Daoy (cell line): Measurements from ENCODE around the gene KRT33A. TPM values are rescaled to one million over a fixed set of nuclear protein-coding genes. Genes with fewer than 3 reads are reported as not detected.
A peak's percentile ranks its signal among the peaks of the same experiment; 100 is the strongest.
"Not testable (repeated sequence)": the region's sequence is repeated elsewhere in the genome, so short reads cannot be mapped to it uniquely, and the experiment has no call there.

ENCODE experiments used
- DNase-seq: peaks from one replicate; pipeline ENCODE4 v3.0.0-alpha.2; 2015; ENCODE audit warnings: low read depth
- total RNA-seq: library from RNA; depleted of rRNA; stranded (reverse); fragments of >200 nt; shearing (Covaris generic); gene quantifications from 2 replicates; pipeline ENCODE4 v1.2.3, GENCODE V29; 2014; rRNA removed

KRT33A gene
- not detected in 2 replicates for total RNA-seq

- DNase-seq: not testable (repeated sequence)
These were observed at the start of gene KRT33A for GRCh38 chr17:41350381-41350878. TSS of gene KRT33A (minus strand) at chr17:41350828. CDS start at chr17:41350767, 61 bp downstream.

GRCh38 chr17:41396996-41397660, 46.5 kb upstream of the KRT33A start, which contains the start of gene KRT31:
TSS of gene KRT31 (minus strand) at chr17:41397608. CDS start at chr17:41397539, 69 bp downstream.
- DNase-seq: no peak

- DNase-seq: no peak
These were observed 45.7 kb upstream of the KRT33A start for GRCh38 chr17:41396340-41396739.

- no peak for DNase-seq
These were observed 45.0 kb upstream of the KRT33A start for GRCh38 chr17:41395611-41396010.

- not testable (repeated sequence) for DNase-seq
These were observed 44.4 kb upstream of the KRT33A start for GRCh38 chr17:41395044-41395443.

- DNase-seq: no peak
These were observed 43.8 kb upstream of the KRT33A start for GRCh38 chr17:41394254-41394996.

- DNase-seq: no peak
These were observed 43.2 kb upstream of the KRT33A start for GRCh38 chr17:41393826-41394225.

GRCh38 chr17:41393294-41393693, 42.7 kb upstream of the KRT33A start:
- DNase-seq: no peak

- DNase-seq: no peak
These were observed 41.6 kb upstream of the KRT33A start for GRCh38 chr17:41392278-41392677.

GRCh38 chr17:41391535-41391934, 40.9 kb upstream of the KRT33A start:
- no peak for DNase-seq

GRCh38 chr17:41390411-41390938, 39.8 kb upstream of the KRT33A start:
- no peak for DNase-seq

- DNase-seq: no peak
These were observed 37.0 kb upstream of the KRT33A start for GRCh38 chr17:41387670-41388069.

GRCh38 chr17:41386227-41386626, 35.6 kb upstream of the KRT33A start:
- DNase-seq: no peak

GRCh38 chr17:41383690-41384089, 33.1 kb upstream of the KRT33A start:
- no peak for DNase-seq

- no peak for DNase-seq
These were observed 31.8 kb upstream of the KRT33A start for GRCh38 chr17:41382394-41382793.

- DNase-seq: not testable (repeated sequence)
These were observed 31.3 kb upstream of the KRT33A start, which contains the start of gene KRT34 for GRCh38 chr17:41381943-41382342. TSS of gene KRT34 (minus strand) at chr17:41382306. CDS start at chr17:41382246, 60 bp downstream.

GRCh38 chr17:41380091-41380490, 29.5 kb upstream of the KRT33A start:
- DNase-seq: peak; percentile 74

GRCh38 chr17:41377546-41377945, 26.9 kb upstream of the KRT33A start:
- no peak for DNase-seq

GRCh38 chr17:41369713-41370112, 19.1 kb upstream of the KRT33A start, which contains the start of gene KRT33B:
TSS of gene KRT33B (minus strand) at chr17:41369813. CDS start at chr17:41369750, 63 bp downstream.
- DNase-seq: no peak

GRCh38 chr17:41369023-41369422, 18.4 kb upstream of the KRT33A start:
- no peak for DNase-seq

- peak; percentile 11 for DNase-seq
These were observed 16.9 kb upstream of the KRT33A start for GRCh38 chr17:41367426-41368075.

- no peak for DNase-seq
These were observed 15.4 kb upstream of the KRT33A start for GRCh38 chr17:41366070-41366469.
